Measurements from ENCODE around the gene STX10. TPM values are rescaled to one million over a fixed set of nuclear protein-coding genes. Genes with fewer than 3 reads are reported as not detected.

Gene STX10
- total RNA-seq, 2 donors from 2014 or later: 54.2 to 65.3 TPM

- WGBS, 2 donors: 69 to 74% methylated on average over 12 of the region's 12 CpGs
- H3K27ac ChIP-seq: no peak overlapping the region
Measured at GRCh38 chr19:13133241-13133870, 16.8 kb downstream of the STX10 start.

GRCh38 chr19:13132471-13133180, 17.5 kb downstream of the STX10 start:
- intact Hi-C loops (cut with DNase I): no loop called here
- Histone ChIP-seq H3K4me3 (no peak overlapping the region), H3K27ac (no peak overlapping the region), H3K27me3 (no peaks in the 10 kb centered on the region), H3K9me3 (no peaks in the 10 kb centered on the region), H3K36me3 (replicated peaks in 1 of 2; ENCODE audit: insufficient read depth in 1 of 2, low read depth in 2 of 2) (peaks cover 0 to 7% of the 10 kb centered on the region in 2 donors), H3K4me1 (peaks cover 9% of the 10 kb centered on the region)
- 68 to 76% methylated on average over 7 to 8 of the region's 8 CpGs for WGBS, 2 donors
- TF ChIP-seq POLR2A (IDR thresholded peaks at IDR 0.05) (no peak), CTCF (IDR thresholded peaks at IDR 0.05) (no peak)
- no peak for DNase-seq
- no peak for ATAC-seq

More at GRCh38 chr19:13133241-13133870, 16.8 kb downstream of the STX10 start:
- intact Hi-C loops (cut with DNase I): no loop called here
- TF ChIP-seq POLR2A (IDR thresholded peaks at IDR 0.05) (no peak), CTCF (IDR thresholded peaks at IDR 0.05) (no peak)
- no peaks in the 10 kb centered on the region for H3K9me3 ChIP-seq
- peaks cover 0 to 13% of the 10 kb centered on the region in 2 donors for H3K36me3 ChIP-seq (replicated peaks in 1 of 2; ENCODE audit: insufficient read depth in 1 of 2, low read depth in 2 of 2)
- no peak overlapping the region for H3K4me3 ChIP-seq
- ATAC-seq: no peak
- DNase-seq: no peak
- peaks cover 5% of the 10 kb centered on the region for H3K4me1 ChIP-seq
- no peaks in the 10 kb centered on the region for H3K27me3 ChIP-seq

GRCh38 chr19:13130886-13131490, 19.2 kb downstream of the STX10 start:
- Histone ChIP-seq H3K27me3 (no peaks in the 10 kb centered on the region), H3K4me3 (no peak overlapping the region), H3K9me3 (no peaks in the 10 kb centered on the region), H3K27ac (no peak overlapping the region), H3K36me3 (replicated peaks in 1 of 2; ENCODE audit: insufficient read depth in 1 of 2, low read depth in 2 of 2) (peaks cover 0 to 2% of the 10 kb centered on the region in 2 donors), H3K4me1 (peaks cover 9% of the 10 kb centered on the region)
- no peak for DNase-seq
- no peak for TF ChIP-seq POLR2A (IDR thresholded peaks at IDR 0.05)
- 65 to 72% methylated on average over 3 of the region's 3 CpGs for WGBS, 2 donors
- ATAC-seq: no peak
- intact Hi-C loops (cut with DNase I): no loop called here

GRCh38 chr19:13129384-13129783, 20.8 kb downstream of the STX10 start:
- H3K36me3 ChIP-seq (replicated peaks in 1 of 2; ENCODE audit: insufficient read depth in 1 of 2, low read depth in 2 of 2): no peaks in the 10 kb centered on the region
- H3K27ac ChIP-seq: no peak overlapping the region
- intact Hi-C loops (cut with DNase I): no loop called here
- no peaks in the 10 kb centered on the region for H3K9me3 ChIP-seq
- 94% methylated on average over 9 of the region's 9 CpGs; no CpG with 5 or more reads in 1 of the 2 donors for WGBS, 2 donors
- no peaks in the 10 kb centered on the region for H3K27me3 ChIP-seq
- no peak for TF ChIP-seq CTCF (IDR thresholded peaks at IDR 0.05)
- TF ChIP-seq POLR2A (IDR thresholded peaks at IDR 0.05): no peak
- H3K4me3 ChIP-seq: no peak overlapping the region
- DNase-seq: no peak
- no peak for ATAC-seq
- H3K4me1 ChIP-seq: peaks cover 9% of the 10 kb centered on the region

GRCh38 chr19:13128583-13128982, 21.6 kb downstream of the STX10 start:
- Histone ChIP-seq H3K27me3 (no peaks in the 10 kb centered on the region), H3K4me3 (no peak overlapping the region), H3K9me3 (no peaks in the 10 kb centered on the region), H3K36me3 (replicated peaks in 1 of 2; ENCODE audit: insufficient read depth in 1 of 2, low read depth in 2 of 2) (no peaks in the 10 kb centered on the region), H3K27ac (no peak overlapping the region), H3K4me1 (peaks cover 9% of the 10 kb centered on the region)
- 8 to 29% methylated on average over 1 of the region's 1 CpG for WGBS, 2 donors
- DNase-seq (no peak), ATAC-seq (peak; percentile 65)
- TF ChIP-seq CTCF (IDR thresholded peaks at IDR 0.05) (no peak), POLR2A (IDR thresholded peaks at IDR 0.05) (no peak)
- intact Hi-C loops (cut with DNase I): no loop called here
